ENCODE results near the gene DNAH12.

The DNAH12 gene, protein sequence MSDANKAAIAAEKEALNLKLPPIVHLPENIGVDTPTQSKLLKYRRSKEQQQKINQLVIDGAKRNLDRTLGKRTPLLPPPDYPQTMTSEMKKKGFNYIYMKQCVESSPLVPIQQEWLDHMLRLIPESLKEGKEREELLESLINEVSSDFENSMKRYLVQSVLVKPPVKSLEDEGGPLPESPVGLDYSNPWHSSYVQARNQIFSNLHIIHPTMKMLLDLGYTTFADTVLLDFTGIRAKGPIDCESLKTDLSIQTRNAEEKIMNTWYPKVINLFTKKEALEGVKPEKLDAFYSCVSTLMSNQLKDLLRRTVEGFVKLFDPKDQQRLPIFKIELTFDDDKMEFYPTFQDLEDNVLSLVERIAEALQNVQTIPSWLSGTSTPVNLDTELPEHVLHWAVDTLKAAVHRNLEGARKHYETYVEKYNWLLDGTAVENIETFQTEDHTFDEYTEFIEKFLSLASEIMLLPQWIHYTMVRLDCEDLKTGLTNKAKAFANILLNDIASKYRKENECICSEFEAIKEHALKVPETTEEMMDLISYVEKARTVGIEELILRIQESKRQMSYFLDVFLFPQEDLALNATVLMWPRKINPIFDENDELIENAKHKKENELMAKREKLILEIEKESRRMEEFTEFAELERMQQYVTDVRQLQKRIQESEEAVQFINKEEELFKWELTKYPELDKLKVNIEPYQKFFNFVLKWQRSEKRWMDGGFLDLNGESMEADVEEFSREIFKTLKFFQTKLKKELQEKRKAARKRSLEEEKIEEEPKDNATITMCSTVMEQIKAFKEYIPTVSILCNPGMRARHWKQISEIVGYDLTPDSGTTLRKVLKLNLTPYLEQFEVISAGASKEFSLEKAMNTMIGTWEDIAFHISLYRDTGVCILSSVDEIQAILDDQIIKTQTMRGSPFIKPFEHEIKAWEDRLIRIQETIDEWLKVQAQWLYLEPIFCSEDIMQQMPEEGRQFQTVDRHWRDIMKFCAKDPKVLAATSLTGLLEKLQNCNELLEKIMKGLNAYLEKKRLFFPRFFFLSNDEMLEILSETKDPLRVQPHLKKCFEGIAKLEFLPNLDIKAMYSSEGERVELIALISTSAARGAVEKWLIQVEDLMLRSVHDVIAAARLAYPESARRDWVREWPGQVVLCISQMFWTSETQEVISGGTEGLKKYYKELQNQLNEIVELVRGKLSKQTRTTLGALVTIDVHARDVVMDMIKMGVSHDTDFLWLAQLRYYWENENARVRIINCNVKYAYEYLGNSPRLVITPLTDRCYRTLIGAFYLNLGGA (N-terminal part only)

DNA sequence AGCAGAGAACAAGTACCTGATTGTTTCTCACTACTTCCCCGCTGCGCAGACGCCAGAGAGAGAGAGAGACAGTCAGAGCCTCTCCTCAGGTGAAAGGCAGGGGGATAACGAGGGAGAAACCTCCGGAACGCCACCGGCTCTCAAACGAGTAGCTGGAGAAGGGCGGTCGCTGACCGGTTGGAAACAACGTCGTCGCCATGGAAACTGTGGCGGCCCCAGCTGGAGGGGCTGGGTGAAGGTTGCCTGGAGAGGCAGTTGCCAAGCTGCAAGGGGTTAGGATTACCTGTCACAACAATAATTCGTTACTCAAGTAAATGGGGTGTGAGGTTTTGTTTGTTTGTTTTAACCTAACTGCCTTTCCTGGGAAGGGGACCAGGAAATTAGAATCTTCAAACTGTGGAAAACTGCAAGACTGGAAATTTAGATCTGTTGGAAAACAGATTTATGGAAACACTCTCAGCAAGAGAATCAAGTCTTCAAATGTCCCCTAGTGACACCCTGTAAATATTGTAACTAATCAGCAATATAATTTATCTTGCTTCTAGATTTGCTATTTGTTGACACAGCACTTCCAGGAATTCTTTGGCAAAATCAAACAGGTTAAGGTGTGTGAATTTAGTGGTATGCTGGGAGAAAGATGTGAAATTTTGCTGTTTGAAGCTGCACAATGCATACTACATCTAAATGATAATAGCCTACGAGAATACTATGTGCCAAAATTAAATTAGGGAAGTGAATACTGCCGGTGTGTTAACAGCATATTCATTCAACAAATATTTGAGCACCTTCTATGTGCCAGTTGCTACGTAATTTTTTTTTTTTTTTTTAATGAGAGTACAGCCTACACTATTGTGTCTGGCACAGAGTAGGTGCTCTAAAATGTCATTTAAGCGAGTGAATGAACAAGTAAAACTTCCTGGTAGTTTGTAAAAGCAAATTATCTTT, at the start of gene DNAH12:
TSS of gene DNAH12 (minus strand) at position 164 of the 945 bp plus-strand sequence. CDS start 1,474 bp downstream, outside the sequence.
- DNase-seq = peak; percentile 38 to 75

DNA sequence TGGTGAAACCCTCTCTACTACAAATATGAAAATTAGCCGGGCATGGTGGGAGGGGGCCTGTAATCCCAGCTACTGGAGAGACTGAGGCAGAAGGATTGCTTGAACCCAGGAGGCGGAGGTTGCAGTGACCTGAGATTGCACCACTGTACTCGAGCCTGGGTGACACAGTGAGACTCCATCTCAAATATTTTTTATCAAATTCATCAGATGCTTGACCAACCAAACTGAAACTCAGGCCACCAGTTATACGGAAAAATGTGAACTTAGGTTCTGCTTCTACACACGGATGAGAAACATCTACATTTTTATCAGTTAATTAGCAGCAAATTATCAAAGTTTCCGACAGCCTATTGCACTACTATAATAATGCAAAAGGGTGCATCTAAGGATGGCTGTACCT, 48.2 kb upstream of the DNAH12 start:
- DNase-seq = no peak

DNA sequence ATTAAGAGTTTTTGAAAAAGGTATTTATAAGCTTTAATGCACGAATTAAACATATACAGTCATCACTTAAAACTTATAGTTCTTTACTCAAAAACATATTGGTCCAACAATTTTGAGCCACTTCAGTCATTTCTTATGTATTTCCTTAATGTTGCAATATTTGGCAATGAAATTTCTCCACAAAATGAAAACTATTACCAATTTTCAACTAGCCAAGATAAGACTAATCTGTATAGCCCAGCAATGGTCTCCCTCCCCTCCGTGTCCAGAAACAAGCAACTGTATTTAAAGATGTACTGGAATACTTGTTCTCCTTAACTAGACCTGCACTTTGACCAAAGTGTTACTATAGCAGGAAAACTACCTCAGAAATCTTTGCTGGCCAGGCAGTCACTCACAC, 43.8 kb upstream of the DNAH12 start:
- no peak for DNase-seq

DNA sequence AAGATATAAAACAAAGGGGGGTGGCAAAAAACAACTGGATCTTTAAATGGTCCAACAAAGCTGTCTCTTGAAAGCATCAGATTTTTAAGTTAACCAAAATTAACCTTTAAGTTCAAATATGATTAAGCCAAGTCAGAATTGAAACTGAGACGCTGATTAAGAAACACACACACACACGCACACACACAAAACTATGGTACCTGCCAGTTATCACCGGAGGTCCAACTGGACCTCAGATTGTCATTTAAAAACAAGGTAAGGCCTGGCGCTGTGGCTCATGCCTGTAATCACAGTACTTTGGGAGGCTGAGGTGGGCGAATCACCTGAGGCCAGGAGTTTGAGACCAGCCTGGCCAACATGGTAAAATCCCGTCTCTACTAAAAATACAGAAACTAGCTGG, 42.6 kb upstream of the DNAH12 start:
- DNase-seq = no peak

DNA sequence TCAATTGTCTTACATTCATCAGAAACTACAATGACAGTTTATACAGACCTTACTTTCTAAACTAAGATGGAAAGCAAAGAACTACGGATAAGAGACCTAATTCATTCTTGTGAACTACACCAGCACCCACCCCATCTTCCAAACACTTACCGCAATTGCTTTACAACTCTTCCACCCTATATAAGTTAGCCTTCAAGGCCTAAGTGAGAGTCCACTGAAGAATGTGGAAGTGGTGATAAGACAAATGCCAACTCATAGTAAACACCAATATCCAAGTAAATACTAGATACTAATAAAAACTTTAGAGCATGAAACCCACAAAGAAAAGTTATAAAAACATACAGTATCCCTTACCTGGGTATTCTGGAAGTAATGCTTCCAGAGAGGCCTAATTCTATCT, 39.4 kb upstream of the DNAH12 start:
- DNase-seq = no peak

DNA sequence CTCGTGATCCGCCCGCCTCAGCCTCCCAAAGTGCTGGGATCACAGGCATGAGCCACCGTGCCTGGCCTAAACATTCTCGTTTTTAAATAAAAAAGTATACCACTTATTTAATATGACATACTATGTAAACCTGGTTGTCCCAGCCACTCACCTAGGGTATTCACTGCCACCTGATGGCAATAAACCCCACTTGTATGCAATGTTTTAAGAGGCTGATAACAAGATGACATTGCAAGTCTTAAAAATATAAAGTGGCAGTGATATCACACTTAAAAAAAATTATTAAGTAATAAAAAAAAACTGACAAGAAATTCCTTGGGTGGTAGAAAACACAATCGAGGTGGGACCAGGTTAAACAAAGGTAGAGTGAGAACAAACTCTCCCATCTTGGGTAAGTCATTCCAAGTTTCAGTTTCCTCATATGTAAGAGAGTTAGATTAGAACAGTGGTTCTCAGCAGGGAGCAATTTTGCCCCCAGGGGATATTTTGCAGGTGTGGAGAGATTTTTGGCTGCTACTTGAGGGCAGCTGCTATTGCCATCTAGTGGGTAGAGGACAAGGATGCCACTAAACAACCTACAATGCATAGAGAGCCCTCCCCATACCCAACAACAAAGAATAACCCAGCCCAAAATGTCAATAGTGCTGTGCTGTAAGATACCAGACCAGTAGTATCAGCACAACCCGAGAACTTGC, 38.5 kb upstream of the DNAH12 start:
- no peak for DNase-seq

DNA sequence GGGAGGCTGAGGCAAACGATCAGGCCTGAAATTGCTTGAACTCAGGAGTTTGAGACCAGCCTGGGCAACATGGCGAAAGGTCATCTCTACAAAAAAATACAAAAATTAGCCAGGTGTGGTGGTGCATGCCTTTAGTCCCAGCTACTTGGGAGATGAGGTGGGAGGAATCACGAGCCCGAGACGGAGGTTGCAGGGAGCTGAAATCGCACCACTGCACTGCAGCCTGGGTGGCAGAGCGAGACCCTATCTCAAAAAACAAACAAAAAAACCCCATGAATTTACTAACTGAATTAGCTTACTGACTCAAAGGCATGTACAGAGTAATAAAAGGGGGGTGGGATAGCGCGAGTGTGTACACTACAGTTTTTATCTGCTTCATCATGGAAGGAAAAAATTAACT, 33.7 kb upstream of the DNAH12 start:
- no peak for DNase-seq

DNA sequence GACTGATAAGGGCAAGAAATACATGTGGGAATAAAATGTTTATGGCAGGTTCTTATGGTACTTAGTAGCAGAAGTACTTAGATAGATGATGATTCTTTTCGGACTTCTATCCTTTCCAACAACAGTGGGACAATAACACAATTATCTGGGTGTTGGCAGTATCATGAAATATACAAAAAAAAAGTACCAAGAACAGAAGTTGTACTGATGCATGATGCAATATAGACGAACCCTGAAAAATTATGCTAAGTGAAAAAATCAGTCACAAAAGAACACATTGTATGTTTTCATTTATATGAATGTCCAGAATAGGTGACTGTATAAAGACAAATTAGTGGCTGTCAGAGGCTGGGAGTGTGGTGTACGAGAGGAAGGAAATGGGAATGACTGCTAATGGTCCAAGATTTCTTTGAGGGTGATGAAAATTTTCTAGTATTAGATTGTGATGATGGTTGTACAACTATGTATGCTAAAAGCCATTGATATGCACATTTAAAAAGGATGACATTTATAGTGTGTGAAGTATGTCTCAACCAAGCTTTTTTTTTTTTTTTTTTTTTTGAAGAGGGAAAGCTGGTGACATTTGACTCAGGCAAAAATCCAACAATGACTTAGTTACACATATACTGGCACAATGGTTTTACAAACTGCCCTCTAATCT, 32.0 kb upstream of the DNAH12 start:
- DNase-seq = no peak

DNA sequence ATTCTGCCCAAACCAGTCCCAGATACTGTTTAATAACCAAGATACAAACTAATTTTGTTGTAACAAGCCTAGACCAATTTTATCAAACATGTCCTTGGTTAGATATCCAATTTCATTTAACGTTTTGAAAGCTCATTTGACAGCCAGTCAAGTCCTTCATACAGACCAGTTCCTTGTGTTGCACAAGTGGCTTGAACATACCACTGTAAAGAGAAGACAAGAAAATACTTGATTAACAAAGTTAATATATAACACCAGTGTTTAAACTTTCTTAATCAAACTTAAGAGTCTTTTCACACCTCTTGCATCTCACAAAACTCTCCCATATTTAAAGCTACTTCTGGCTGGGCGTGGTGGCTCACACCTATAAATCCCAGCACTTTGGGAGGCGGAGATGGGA, 28.0 kb upstream of the DNAH12 start:
- no peak for DNase-seq

DNA sequence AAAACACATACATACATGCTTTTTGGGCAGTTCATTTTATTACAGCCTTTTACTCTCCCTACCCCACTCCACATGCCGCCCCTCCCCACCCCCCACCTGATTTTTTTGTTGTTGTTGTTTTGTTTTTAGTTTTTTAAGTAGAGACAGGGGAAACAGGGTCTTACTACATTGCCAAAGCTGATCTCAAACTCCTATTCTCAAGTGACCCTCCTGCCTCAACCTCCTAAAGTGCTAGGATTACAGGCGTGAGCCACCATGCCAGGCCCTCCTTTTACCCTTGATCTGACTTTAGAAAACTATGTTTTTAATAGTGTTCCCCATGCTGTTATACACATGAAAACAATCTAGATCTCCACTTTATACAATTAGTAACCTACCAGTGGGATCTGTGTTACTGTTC, 26.7 kb upstream of the DNAH12 start:
- no peak for DNase-seq

DNA sequence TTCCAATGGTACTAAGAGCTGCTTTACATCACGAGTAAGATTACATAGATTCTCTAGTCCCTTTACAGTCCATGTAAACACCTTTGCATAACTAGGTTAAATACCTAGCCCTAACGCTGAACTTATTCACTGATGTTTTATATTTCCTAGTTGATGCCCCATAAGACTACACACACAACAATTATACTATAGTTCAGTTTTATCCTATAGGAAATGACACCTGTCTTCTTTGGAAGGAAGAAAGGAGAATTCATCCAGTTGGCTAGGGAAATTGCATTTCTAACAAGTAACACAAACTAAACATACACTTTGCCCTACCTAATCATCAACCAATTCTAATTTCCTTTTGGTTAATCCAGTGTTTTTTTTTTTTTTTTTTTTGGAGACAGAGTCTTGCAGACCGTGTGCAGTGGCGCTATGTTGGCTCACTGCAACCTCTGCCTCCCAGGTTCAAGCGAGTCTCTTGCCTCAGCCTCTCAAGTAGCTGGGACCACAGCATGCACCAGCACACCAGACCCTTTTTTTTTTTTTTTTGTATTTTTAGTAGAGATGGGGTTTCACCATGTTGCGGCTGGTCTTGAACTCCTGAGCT, 25.8 kb upstream of the DNAH12 start:
- no peak for DNase-seq

DNA sequence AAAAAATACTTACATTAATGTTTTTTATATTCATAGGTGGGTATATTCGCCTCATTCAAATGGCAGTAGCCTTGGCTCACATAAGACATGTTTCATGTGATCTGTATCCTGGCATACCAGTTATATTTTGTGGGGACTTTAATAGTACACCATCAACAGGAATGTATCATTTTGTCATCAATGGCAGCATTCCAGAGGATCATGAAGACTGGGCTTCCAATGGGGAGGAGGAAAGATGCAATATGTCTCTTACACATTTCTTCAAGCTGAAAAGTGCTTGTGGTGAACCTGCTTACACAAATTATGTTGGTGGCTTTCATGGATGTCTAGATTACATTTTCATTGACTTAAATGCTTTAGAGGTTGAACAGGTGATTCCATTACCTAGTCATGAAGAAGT, 15.4 kb upstream of the DNAH12 start:
- no peak for DNase-seq

DNA sequence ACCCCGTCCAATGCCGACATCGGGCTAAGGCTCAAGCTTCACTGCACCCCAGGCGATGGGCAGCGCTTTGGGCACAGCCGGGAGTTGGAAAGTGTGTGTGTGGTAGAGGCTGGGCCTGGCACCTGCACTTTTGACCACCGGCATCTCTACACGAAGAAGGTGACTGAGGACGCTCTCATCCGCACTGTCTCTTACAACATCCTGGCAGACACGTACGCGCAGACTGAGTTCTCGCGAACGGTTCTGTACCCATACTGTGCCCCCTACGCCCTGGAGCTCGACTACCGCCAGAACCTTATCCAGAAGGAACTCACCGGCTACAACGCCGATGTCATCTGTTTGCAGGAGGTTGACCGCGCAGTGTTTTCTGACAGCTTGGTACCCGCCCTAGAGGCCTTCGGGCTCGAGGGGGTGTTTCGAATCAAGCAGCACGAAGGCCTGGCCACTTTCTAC, 13.0 kb upstream of the DNAH12 start:
- peak; percentile 6 to 8 for DNase-seq

DNA sequence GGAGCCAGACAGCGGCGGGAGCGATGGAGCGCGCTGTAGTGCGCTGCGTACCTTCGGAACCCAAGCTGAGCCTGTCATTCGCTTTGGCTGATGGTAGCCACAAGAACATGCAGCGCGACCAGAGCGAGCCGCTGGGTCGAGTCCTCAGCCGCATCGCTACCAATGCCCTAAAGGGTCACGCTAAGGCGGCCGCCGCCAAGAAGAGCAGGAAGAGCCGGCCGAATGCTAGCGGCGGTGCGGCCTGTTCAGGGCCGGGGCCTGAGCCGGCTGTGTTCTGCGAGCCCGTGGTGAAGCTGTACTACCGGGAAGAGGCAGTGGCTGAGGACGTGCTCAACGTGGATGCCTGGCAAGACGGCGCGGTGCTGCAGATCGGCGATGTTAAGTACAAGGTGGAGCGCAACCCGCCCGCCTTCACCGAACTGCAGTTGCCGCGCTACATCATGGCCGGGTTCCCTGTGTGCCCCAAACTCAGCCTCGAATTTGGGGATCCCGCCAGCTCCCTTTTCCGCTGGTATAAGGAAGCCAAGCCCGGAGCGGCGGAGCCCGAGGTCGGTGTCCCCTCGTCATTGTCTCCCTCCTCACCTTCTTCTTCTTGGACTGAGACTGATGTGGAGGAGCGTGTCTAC, 12.4 kb upstream of the DNAH12 start:
- peak in 1 of 2 experiments; percentile 20 for DNase-seq

DNA sequence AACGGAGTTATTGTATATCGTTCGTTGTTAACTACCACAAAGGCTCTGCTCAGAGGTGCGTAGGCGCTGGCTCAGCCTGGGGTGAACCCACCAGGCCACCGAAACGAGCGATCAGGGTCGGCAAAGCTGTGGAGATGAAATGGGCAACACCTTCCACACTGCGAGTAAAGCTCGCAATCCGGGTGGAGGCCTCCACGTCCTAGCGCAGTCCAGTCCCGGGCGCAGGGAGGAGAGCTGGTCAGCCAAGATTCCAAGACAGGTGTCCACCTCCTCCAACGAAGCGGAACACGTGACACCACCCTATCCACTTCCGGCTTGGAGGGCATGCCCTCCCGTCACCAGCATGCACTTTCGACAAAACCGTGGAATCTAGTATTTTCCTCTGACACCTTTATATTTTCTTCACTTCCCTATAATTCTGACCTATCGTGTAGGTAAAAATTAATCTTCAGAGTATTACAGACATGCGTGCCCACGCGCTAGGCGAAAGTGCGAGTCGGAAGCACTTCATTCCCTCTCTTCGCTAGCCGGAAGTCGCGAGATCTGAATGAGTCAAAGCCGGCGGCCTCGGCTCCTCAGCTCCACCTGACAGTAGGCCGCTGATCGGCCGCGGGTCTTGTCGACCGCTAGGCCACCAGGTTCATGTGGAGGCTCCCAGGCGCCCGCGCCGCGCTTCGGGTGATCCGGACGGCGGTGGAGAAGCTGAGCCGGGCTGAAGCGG, 11.8 kb upstream of the DNAH12 start, which contains the start of gene PDE12:
TSS of gene PDE12 (plus strand) at position 537 of the 721 bp plus-strand sequence. CDS start at position 643, 106 bp downstream.
- DNase-seq = peak; percentile 81 to 86

DNA sequence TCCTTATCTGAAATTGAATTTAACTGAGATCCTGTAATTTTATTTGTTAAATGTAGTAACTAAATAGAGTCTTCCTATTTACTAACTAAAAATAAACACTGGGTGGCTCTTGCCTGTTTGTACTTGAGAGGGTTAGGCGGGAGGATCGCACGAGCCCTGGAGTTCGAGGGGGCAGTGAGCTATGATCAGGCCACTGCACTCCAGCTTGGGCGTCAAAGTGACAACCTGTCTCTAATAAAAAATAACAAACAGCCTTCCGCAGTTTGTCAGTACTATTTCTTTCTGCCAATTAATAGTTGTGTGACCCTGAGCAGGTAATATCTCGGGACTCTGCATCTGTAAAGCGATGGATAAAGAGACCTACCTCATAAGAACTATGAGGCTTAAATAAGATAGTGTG, 11.2 kb upstream of the DNAH12 start:
- peak in 1 of 2 experiments; percentile 0 for DNase-seq

DNA sequence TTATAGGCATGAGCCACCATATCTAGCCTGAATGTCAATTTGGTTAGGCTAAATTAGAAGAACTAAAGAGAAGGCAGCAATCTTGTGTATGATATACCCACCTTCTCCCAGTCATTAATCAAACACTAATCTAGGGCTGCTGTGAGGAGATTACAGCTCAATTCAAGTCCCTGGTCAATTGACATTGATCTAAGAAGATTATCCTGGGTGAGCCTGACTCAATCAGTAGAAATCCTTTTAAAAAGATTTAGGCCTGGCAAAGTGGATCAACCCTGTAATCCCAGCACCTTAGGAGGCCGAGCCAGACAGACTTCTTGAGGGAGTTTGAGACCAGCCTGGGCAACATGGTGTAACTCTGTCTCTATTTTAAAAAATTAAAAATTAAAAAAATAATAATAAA, 2.5 kb upstream of the DNAH12 start:
- DNase-seq = peak in 1 of 2 experiments; percentile 22

DNA sequence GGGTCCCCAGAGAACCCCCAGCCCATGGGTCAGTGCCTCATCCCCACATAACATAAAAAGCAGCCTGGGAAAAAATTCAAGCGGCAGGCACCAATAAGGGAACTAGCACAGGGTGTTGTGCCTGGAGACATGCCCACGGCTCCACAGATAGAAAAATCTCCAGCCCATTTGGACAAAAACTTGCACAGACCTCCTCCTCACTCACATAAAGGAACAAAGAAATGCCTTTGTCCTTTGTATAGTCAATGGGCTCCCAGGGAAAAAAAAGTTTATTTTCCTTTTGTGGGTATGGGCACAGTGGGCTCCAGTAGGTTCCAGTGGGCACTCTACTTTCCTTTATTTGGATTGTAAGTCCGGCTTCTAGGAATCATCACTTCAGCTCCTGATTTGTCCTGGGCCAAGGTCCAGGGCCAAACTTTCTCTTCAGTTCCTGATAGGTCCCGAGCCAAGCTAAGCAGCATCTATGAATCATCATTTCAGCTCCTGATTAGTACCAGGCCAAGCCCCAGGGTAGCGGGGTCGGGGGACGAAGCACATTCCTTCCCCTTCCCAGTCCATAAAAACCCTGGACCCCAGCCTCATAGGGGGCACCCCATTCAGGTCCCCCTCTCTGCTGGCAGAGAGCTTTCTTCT, 1.6 kb upstream of the DNAH12 start:
- no peak for DNase-seq

Measured in NCI-H524 (cell line).